Activated CD4-positive, CD25-positive, alpha-beta regulatory T cell treated with anti-CD3 and anti-CD28 coated beads, Interleukin-2, amount 50 U/mL, for 16 hours (primary cell): ENCODE measurements around the gene SMOC1.

Source experiments
- DNase-seq: peaks from one replicate; pipeline ENCODE4 v3.0.0-alpha.2; 2020; ENCODE audit warnings: low read depth, low spot score

SMOC1 gene

GRCh38 chr14:70006699-70007098, 127.5 kb downstream of the SMOC1 start:
- no peak for DNase-seq

GRCh38 chr14:70008284-70009262, 129.4 kb downstream of the SMOC1 start:
- no peak for DNase-seq

- no peak for DNase-seq
Observed at GRCh38 chr14:70009961-70010360, 130.7 kb downstream of the SMOC1 start.

GRCh38 chr14:70011098-70011497, 131.9 kb downstream of the SMOC1 start:
- DNase-seq: no peak

GRCh38 chr14:70011708-70012107, 132.5 kb downstream of the SMOC1 start:
- DNase-seq: no peak

- DNase-seq: no peak
Observed at GRCh38 chr14:70013271-70013873, 134.2 kb downstream of the SMOC1 start.

GRCh38 chr14:70014406-70015095, 135.3 kb downstream of the SMOC1 start:
- DNase-seq: no peak

GRCh38 chr14:70018230-70018629, 139.0 kb downstream of the SMOC1 start:
- DNase-seq: no peak

- DNase-seq: no peak
Observed at GRCh38 chr14:70018713-70019211, 139.5 kb downstream of the SMOC1 start.

- no peak for DNase-seq
Observed at GRCh38 chr14:70019695-70020094, 140.5 kb downstream of the SMOC1 start.

GRCh38 chr14:70020352-70021170, 141.3 kb downstream of the SMOC1 start:
- DNase-seq: no peak

GRCh38 chr14:70021548-70022220, 142.5 kb downstream of the SMOC1 start:
- no peak for DNase-seq

GRCh38 chr14:70022771-70023445, 143.7 kb downstream of the SMOC1 start:
- no peak for DNase-seq

- no peak for DNase-seq
Observed at GRCh38 chr14:70023871-70024270, 144.7 kb downstream of the SMOC1 start.

- DNase-seq: peak; percentile 24
Observed at GRCh38 chr14:70027785-70028428, 148.7 kb downstream of the SMOC1 start.

GRCh38 chr14:70029296-70030132, 150.3 kb downstream of the SMOC1 start:
- DNase-seq: no peak

GRCh38 chr14:70032016-70032415, 152.8 kb downstream of the SMOC1 start:
- DNase-seq: no peak

GRCh38 chr14:70032447-70032846, 153.2 kb downstream of the SMOC1 start:
- no peak for DNase-seq

- no peak for DNase-seq
Observed at GRCh38 chr14:70033116-70033515, 153.9 kb downstream of the SMOC1 start.
